ENCODE data around the gene ARHGAP31.
"Not testable (repeated sequence)": the region's sequence is repeated elsewhere in the genome, so short reads cannot be mapped to it uniquely, and the experiment has no call there.

ARHGAP31 gene

DNA sequence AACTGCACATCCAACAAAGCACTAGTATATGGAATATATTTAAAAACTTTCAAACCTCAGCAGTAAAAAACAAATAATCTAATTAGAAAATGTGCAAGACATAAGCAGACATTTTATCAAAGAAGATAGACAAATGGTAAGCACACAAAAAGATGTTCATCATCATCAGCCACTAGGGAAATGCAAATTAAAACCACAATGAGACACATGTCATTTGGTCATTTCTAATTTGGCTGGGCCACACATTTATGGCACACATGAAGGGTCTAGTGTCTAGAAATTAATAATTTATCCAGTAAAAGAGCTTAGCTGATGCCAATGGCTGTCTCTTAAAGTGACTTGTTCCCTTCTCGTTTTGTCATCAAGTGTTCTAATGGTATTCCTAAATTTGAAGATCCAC, 45.8 kb downstream of the ARHGAP31 start:
- Mint-ChIP-seq H3K4me1 (ENCODE audit: low read depth) (no peaks in the 10 kb centered on the region), H3K27me3 (ENCODE audit: low read depth) (no peaks in the 10 kb centered on the region), H3K36me3 (ENCODE audit: low read depth) (no peaks in the 10 kb centered on the region), H3K4me3 (no peak overlapping the region), H3K9me3 (no peaks in the 10 kb centered on the region), H3K27ac (no peak overlapping the region)

- Mint-ChIP-seq H3K36me3 (ENCODE audit: low read depth) (no peaks in the 10 kb centered on the region), H3K27me3 (ENCODE audit: low read depth) (no peaks in the 10 kb centered on the region), H3K9me3 (no peaks in the 10 kb centered on the region)
Measured at GRCh38 chr3:119340446-119340845, 46.3 kb downstream of the ARHGAP31 start.

GRCh38 chr3:119342176-119342575, 48.0 kb downstream of the ARHGAP31 start:
- Mint-ChIP-seq H3K27ac (no peak overlapping the region), H3K9me3 (no peaks in the 10 kb centered on the region), H3K36me3 (ENCODE audit: low read depth) (no peaks in the 10 kb centered on the region), H3K27me3 (ENCODE audit: low read depth) (peaks cover 13% of the 10 kb centered on the region), H3K4me3 (no peak overlapping the region), H3K4me1 (ENCODE audit: low read depth) (no peaks in the 10 kb centered on the region)

More at GRCh38 chr3:119340446-119340845, 46.3 kb downstream of the ARHGAP31 start:
- Mint-ChIP-seq H3K4me1 (ENCODE audit: low read depth) (no peaks in the 10 kb centered on the region), H3K4me3 (no peak overlapping the region), H3K27ac (no peak overlapping the region)

DNA sequence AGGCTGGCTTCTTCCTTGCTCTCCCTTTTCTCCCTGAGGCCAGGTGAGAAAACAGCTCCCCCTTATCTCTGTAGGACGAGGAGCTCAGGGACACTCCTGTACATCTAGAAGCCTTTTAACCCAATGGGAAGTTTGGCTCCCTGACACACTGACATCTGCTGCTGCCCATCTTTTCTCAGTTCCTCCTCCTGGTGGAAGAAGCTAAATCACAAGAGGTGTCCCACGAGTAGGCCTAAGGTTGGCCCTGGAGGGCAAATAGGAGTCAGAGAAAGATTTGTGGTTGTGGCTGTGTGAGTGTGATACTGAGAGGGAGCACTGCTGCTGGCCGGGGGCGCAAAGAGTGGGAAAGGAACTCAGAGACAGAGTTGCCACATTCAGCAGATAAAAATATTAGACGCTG, 49.5 kb downstream of the ARHGAP31 start:
- Mint-ChIP-seq H3K4me1 (ENCODE audit: low read depth) (no peaks in the 10 kb centered on the region), H3K9me3 (no peaks in the 10 kb centered on the region), H3K4me3 (no peak overlapping the region), H3K27ac (no peak overlapping the region), H3K27me3 (ENCODE audit: low read depth) (peaks cover 16% of the 10 kb centered on the region), H3K36me3 (ENCODE audit: low read depth) (no peaks in the 10 kb centered on the region)

- Mint-ChIP-seq H3K27ac (no peak overlapping the region), H3K27me3 (ENCODE audit: low read depth) (peaks cover 24% of the 10 kb centered on the region)
Measured at GRCh38 chr3:119346076-119346496, 51.9 kb downstream of the ARHGAP31 start.

DNA sequence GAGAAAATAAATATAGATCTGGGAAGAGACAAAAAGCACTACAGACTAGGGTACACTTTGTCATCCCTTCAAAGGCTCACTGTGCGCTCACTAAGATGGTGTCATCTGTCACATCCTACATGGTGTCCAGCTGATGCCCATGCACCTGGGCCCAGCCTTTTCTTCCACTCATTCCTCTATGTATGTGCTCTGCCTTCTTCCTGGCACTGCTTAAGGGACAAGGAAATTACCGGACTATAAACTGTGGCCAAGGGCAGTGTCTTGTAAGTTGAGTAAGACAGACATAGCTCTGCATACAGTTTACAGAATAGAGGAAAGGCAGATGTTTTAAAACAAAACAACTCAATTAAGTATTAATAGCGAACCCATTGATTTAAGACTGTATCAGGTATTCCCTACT, 52.9 kb downstream of the ARHGAP31 start:
- Mint-ChIP-seq H3K36me3 (ENCODE audit: low read depth) (no peaks in the 10 kb centered on the region), H3K4me3 (no peak overlapping the region), H3K27ac (no peak overlapping the region), H3K4me1 (ENCODE audit: low read depth) (peaks cover 2% of the 10 kb centered on the region), H3K27me3 (ENCODE audit: low read depth) (peaks cover 24% of the 10 kb centered on the region), H3K9me3 (no peaks in the 10 kb centered on the region)

More at GRCh38 chr3:119346076-119346496, 51.9 kb downstream of the ARHGAP31 start:
- Mint-ChIP-seq H3K36me3 (ENCODE audit: low read depth) (no peaks in the 10 kb centered on the region), H3K9me3 (no peaks in the 10 kb centered on the region), H3K4me1 (ENCODE audit: low read depth) (no peaks in the 10 kb centered on the region), H3K4me3 (no peak overlapping the region)

- peaks cover 14% of the 10 kb centered on the region for H3K4me1 Mint-ChIP-seq (ENCODE audit: low read depth)
- no peak overlapping the region for H3K27ac Mint-ChIP-seq
- H3K9me3 Mint-ChIP-seq, result no peaks in the 10 kb centered on the region
- H3K27me3 Mint-ChIP-seq (ENCODE audit: low read depth), result peaks cover 24% of the 10 kb centered on the region
- no peak overlapping the region for H3K4me3 Mint-ChIP-seq
- H3K36me3 Mint-ChIP-seq (ENCODE audit: low read depth), result no peaks in the 10 kb centered on the region
Measured at GRCh38 chr3:119349354-119350041, 55.3 kb downstream of the ARHGAP31 start.

GRCh38 chr3:119350114-119350513, 55.9 kb downstream of the ARHGAP31 start:
- Mint-ChIP-seq H3K36me3 (ENCODE audit: low read depth) (no peaks in the 10 kb centered on the region), H3K4me3 (no peak overlapping the region), H3K9me3 (no peaks in the 10 kb centered on the region), H3K4me1 (ENCODE audit: low read depth) (peaks cover 14% of the 10 kb centered on the region), H3K27ac (no peak overlapping the region), H3K27me3 (ENCODE audit: low read depth) (peaks cover 24% of the 10 kb centered on the region)

DNA sequence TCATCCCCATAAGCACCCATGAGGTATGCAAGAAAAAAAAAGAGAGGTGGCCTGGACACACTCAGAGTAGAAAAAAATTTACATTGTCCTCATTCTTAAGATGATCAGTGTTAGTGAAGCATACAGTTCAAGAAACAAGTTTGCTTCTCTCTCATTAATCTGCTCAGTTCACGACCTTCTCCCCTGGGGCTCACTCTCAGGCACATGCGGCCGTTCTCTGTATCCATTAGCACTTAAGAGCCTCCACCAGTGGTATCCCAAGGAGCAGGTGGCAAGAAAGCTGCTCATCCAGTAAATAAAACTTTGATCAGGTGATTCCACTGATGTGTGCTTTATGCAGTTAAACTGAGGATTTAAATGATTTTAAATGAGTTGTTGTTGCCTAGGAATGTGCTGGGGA, 57.4 kb downstream of the ARHGAP31 start:
- H3K36me3 Mint-ChIP-seq (ENCODE audit: low read depth), result no peaks in the 10 kb centered on the region
- no peaks in the 10 kb centered on the region for H3K9me3 Mint-ChIP-seq
- H3K4me1 Mint-ChIP-seq (ENCODE audit: low read depth), result peaks cover 14% of the 10 kb centered on the region
- no peak overlapping the region for H3K4me3 Mint-ChIP-seq
- no peak overlapping the region for H3K27ac Mint-ChIP-seq
- H3K27me3 Mint-ChIP-seq (ENCODE audit: low read depth), result peaks cover 16% of the 10 kb centered on the region

GRCh38 chr3:119352034-119352609, 57.9 kb downstream of the ARHGAP31 start:
- H3K36me3 Mint-ChIP-seq (ENCODE audit: low read depth), result no peaks in the 10 kb centered on the region
- H3K9me3 Mint-ChIP-seq, result no peaks in the 10 kb centered on the region
- no peak overlapping the region for H3K4me3 Mint-ChIP-seq
- H3K4me1 Mint-ChIP-seq (ENCODE audit: low read depth), result peaks cover 14% of the 10 kb centered on the region
- H3K27ac Mint-ChIP-seq, result no peak overlapping the region
- peaks cover 14% of the 10 kb centered on the region for H3K27me3 Mint-ChIP-seq (ENCODE audit: low read depth)

DNA sequence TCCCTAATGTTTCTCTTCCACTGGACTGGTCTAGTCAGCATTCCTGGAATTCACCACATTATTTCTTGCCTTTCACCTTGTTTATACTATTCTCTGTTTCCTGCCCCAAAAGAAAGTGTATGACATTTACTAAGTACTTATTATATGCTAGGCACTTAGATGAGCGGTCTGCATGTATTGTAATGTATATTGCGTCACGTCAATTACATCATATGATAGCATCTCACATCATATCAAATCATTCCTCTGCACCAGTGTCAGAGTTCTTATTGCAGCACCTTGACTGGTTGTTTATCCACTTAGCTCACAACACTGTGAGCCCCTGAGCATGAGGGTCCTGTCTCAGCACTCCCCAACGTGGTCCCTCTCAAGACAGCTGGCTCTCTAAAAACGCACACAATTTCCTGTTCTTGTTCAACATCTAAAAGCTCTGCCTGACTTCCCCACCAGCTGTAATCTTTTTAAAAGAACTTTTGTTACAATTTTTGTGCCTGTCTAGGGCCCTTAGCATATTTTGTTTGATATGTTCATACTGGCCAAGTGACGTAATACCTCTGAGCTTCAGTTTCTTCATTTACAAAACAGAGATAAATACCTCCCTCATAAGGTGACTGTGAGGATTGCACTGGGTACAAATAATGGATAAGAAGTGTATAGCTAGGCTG, 58.8 kb downstream of the ARHGAP31 start:
- H3K9me3 Mint-ChIP-seq, result no peaks in the 10 kb centered on the region
- H3K4me3 Mint-ChIP-seq, result no peak overlapping the region
- peaks cover 14% of the 10 kb centered on the region for H3K4me1 Mint-ChIP-seq (ENCODE audit: low read depth)
- peaks cover 12% of the 10 kb centered on the region for H3K27me3 Mint-ChIP-seq (ENCODE audit: low read depth)
- no peaks in the 10 kb centered on the region for H3K36me3 Mint-ChIP-seq (ENCODE audit: low read depth)
- H3K27ac Mint-ChIP-seq, result no peak overlapping the region

GRCh38 chr3:119355608-119356007, 61.4 kb downstream of the ARHGAP31 start:
- H3K4me3 Mint-ChIP-seq; H3K27me3 Mint-ChIP-seq (ENCODE audit: low read depth); H3K9me3 Mint-ChIP-seq; H3K27ac Mint-ChIP-seq; H3K36me3 Mint-ChIP-seq (ENCODE audit: low read depth): not testable (repeated sequence)
- H3K4me1 Mint-ChIP-seq (ENCODE audit: low read depth), result peaks cover 14% of the 10 kb centered on the region

DNA sequence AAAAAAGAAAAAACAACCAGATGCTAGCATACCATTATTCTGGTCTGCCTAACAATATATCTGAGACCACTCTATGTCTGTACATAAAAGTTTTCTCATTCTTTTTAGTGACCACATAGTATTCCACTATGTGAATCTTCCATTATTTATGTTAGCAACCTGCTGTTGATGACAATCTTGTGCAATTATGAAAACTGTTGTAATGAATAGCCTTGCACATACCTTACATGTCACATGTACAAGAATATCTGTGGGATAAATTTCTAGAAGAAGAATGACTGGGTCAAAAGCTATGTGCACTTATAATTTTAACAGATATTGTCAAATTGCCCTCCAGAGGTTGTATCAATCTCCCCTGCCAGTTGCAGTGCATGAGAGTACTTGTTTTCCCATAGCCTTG, 62.5 kb downstream of the ARHGAP31 start:
- Mint-ChIP-seq H3K4me3 (no peak overlapping the region), H3K4me1 (ENCODE audit: low read depth) (peaks cover 14% of the 10 kb centered on the region)

GRCh38 chr3:119357190-119357589, 63.0 kb downstream of the ARHGAP31 start:
- Mint-ChIP-seq H3K9me3 (no peaks in the 10 kb centered on the region), H3K27me3 (ENCODE audit: low read depth) (peaks cover 9% of the 10 kb centered on the region), H3K27ac (no peak overlapping the region), H3K36me3 (ENCODE audit: low read depth) (no peaks in the 10 kb centered on the region), H3K4me3 (no peak overlapping the region), H3K4me1 (ENCODE audit: low read depth) (peaks cover 10% of the 10 kb centered on the region)

More for the DNA sequence above, 62.5 kb downstream of the ARHGAP31 start:
- Mint-ChIP-seq H3K27me3 (ENCODE audit: low read depth) (peaks cover 9% of the 10 kb centered on the region), H3K27ac (no peak overlapping the region), H3K9me3 (no peaks in the 10 kb centered on the region), H3K36me3 (ENCODE audit: low read depth) (no peaks in the 10 kb centered on the region)

Data from T-helper 1 cell treated with Interleukin-12 subunit alpha and Interleukin-12 subunit beta and Interleukin-4 antibody, amounts not matched to agents 30 μg/mL and 1 μg/mL, for 36 hours (primary cell).